GM12873 (cell line): ENCODE results near the gene MYO5A.

Source experiments
- CTCF ChIP-seq: IDR thresholded peaks from 2 replicates; pipeline ENCODE4 v1.5.1; 2012; ENCODE audit warnings: low read depth, mild to moderate bottlenecking, moderate library complexity, low read length, control low read depth; ENCODE audit not compliant: insufficient read depth; ENCODE audit errors: missing control alignments

The MYO5A gene

GRCh38 chr15:52361494-52361893, 167.2 kb downstream of the MYO5A start:
- TF ChIP-seq CTCF: no peak

GRCh38 chr15:52360229-52361203, 168.2 kb downstream of the MYO5A start:
- TF ChIP-seq CTCF: no peak

- no peak for TF ChIP-seq CTCF
Observed at GRCh38 chr15:52359722-52360121, 169.0 kb downstream of the MYO5A start.

DNA sequence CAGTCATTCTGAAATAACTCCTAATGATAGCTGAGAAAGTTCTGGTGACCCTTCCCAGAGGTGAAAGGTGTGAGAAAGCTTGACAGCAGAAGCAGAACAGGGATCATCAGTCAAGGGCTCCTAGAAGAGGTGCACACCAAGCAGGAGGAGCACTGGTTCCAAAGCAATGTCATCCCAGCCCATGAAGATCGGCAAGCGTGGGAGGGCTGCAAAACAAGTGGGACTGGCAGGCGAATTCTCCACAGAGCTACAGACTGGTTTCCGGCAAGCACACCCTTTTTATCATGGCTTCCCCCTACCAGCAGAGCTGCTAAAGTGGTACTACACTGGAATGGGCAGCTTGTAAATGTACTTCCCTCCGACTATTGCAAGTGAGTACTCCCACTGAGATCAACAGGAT, 170.7 kb downstream of the MYO5A start:
- no peak for TF ChIP-seq CTCF

- no peak for TF ChIP-seq CTCF
Observed at GRCh38 chr15:52352086-52352485, 176.6 kb downstream of the MYO5A start.

- no peak for TF ChIP-seq CTCF
Observed at GRCh38 chr15:52351206-52351908, 177.3 kb downstream of the MYO5A start.

- TF ChIP-seq CTCF: no peak
Observed at GRCh38 chr15:52350423-52350822, 178.3 kb downstream of the MYO5A start.
